Cardiac fibroblast (primary cell): ENCODE results near the gene SOWAHB.

ENCODE experiments used
- DNase-seq, 2 donors: peaks; one replicate each; pipeline versions ENCODE4 v3.0.0 to v3.0.0-alpha.2; 2010; ENCODE audit warnings: low read depth in 2 of 2
- H3K4me3 ChIP-seq, 2 donors: replicated peaks in 1 of 2; 1 replicate in 1 of 2; 2 replicates in 1 of 2; pipeline ENCODE4 v1.5.1; 2011; ENCODE audit warnings: low read depth in 2 of 2, low read length in 2 of 2, mild to moderate bottlenecking in 2 of 2, moderate library complexity in 1 of 2
- TF ChIP-seq, protein P1 (sequence below): IDR thresholded peaks from one replicate; pipeline ENCODE4 v1.5.1; 2011; ENCODE audit warnings: low read depth, mild to moderate bottlenecking, low read length, inconsistent platforms

SOWAHB gene

DNA sequence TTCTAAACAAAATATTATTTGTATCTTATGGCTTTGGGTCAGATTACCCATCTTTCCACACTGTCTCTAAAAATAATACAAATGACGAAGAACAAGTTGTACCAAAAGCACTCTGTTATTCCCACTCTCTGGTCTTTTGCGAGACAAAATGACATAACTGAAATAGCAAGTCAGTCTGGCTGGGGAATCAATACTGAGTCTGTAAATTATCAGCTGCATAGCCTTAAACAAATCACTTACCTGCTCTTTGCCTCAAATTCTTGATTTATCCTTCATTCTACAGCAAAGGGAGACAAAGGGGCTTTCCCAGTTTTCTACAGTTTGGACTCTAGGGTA is 40.9 kb downstream of the SOWAHB start:
- TF ChIP-seq, protein P1, sequence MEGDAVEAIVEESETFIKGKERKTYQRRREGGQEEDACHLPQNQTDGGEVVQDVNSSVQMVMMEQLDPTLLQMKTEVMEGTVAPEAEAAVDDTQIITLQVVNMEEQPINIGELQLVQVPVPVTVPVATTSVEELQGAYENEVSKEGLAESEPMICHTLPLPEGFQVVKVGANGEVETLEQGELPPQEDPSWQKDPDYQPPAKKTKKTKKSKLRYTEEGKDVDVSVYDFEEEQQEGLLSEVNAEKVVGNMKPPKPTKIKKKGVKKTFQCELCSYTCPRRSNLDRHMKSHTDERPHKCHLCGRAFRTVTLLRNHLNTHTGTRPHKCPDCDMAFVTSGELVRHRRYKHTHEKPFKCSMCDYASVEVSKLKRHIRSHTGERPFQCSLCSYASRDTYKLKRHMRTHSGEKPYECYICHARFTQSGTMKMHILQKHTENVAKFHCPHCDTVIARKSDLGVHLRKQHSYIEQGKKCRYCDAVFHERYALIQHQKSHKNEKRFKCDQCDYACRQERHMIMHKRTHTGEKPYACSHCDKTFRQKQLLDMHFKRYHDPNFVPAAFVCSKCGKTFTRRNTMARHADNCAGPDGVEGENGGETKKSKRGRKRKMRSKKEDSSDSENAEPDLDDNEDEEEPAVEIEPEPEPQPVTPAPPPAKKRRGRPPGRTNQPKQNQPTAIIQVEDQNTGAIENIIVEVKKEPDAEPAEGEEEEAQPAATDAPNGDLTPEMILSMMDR = no peak

DNA sequence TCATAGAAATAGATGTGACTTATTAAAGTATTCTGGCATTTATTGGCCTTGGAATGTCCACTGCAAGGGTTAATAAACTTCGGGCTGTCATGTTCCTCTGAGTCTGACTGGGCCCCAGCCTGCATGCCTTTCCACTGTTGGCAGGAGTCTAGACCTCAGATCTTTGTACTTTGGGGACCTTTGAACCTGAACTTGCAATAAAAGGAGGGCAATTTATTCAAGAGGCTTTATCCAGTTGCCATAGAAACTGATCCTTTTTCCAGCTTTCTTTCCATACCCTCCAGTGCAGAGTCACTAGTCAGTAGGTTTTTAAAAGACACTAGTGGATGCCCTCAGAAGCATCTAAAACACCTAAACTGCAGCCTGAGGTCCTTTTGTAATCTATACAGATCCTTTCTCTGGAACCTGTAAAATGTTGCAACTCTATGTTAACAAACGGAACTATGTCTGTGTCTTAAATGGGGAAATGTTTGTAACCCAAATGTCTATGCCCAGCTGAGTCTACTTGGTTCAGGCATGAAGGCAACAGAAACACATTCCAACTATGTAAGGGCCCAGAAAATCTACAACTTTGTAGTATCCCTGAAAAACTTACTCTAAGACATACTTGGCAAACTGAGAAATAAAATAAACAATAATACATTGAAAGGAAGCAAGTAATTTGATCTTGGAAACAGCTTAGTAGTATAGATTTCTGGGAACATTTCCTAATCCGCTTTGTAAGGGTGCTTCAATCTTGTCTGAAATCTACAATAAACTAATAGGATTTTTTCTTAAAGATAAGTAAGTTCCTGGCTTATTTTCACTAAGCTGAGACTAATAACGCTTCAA is 41.5 kb downstream of the SOWAHB start:
- H3K4me3 ChIP-seq = no peak overlapping the region
- DNase-seq = peak; percentile 48 to 68
- TF ChIP-seq, protein P1 = no peak

More for the DNA sequence above, 40.9 kb downstream of the SOWAHB start:
- DNase-seq = no peak
- no peak overlapping the region for H3K4me3 ChIP-seq

DNA sequence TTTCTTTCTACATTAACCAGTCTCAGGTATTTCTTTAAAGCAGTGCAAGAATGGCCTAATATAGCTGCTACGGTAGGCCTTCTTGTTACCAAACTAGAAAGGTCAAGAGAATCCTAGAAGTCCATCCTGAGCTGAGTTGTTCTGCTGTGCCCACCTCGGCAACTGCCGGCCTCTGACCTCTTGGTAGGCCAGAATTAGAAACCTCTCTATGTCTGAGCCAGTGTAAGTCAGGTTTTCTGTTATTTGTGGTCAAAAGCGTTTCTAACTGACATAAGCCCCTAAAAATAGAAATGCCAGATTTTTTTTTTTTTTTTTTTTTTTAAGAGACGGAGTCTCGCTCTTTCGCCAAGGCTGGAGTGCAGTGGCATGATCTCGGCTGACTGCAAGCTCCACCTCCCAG is 43.1 kb downstream of the SOWAHB start:
- no peak overlapping the region for H3K4me3 ChIP-seq
- no peak for DNase-seq
- TF ChIP-seq, protein P1 = no peak

DNA sequence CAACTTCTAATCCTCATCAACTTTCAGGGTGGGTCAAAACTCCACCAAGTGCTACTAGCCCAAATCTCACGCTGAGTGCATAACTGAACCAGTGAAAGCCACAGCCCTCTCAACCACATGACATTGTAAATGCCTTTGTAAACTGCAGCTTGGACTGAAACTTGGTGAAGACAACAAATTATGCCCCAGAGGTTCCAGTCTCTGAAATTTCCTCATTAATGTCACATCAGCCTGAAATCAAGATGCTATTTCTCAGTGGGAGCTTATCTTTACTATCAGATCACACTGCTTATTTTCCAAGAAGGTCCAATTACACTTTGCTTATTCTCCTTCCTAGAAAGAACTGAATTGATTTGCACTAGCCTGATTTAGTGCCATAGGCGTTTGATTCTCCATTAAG is 46.6 kb downstream of the SOWAHB start:
- TF ChIP-seq, protein P1 = no peak
- no peak overlapping the region for H3K4me3 ChIP-seq
- DNase-seq = no peak

DNA sequence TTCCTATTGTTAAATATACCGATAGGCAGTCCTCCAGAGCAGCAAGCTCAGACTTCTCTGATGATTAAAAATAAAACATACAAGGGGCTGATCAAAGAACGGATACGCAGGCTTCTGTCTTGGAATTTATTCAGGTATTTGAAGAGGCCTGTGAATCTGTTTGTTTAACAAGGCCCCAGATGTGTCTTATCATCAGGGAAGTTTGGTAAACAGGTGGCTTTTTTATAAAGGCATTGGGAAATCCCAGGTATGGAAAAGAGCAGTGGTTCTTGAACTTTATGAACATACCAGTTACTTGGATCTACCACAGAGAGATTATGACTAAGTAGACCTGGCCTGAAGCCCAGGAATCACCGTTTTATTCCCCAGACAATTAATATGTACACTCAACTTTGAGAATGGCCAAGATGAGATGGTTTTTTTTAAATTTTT is 47.9 kb downstream of the SOWAHB start:
- no peak overlapping the region for H3K4me3 ChIP-seq
- peak; percentile 82 to 98 for DNase-seq
- TF ChIP-seq, protein P1 = no peak
